GM21619 (cell line): ENCODE data around the gene RARG.
"Not testable (repeated sequence)": the region's sequence is repeated elsewhere in the genome, so short reads cannot be mapped to it uniquely, and the experiment has no call there.

Experiments
- ATAC-seq: cut with Tn5 transposase; IDR thresholded peaks from one replicate; pipeline ENCODE4 v1.9.1; 2021; ENCODE audit not compliant: unreplicated experiment

Gene RARG

DNA sequence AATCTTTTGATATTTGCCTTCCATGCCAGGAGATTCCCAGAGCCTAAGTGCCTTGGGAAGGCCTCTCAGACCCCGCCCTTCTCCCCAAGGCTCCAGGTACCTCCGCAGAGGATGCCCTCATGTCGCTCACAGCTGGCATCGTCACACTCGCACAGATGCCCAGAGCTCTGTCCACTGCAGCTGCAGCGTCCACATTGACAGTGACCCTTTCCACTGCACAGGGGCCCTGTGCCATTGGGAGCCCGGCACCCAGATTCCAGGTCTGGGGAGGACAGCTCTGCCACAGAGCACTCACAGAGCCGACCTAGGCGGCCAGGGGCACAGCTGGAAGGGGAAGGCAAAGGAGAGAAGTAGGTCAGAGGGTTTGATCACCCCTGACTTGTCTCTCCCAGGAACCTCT lies 39.0 kb downstream of the RARG start:
- ATAC-seq = no peak

GRCh38 chr12:53192531-53193021 lies 39.4 kb downstream of the RARG start:
- no peak for ATAC-seq

DNA sequence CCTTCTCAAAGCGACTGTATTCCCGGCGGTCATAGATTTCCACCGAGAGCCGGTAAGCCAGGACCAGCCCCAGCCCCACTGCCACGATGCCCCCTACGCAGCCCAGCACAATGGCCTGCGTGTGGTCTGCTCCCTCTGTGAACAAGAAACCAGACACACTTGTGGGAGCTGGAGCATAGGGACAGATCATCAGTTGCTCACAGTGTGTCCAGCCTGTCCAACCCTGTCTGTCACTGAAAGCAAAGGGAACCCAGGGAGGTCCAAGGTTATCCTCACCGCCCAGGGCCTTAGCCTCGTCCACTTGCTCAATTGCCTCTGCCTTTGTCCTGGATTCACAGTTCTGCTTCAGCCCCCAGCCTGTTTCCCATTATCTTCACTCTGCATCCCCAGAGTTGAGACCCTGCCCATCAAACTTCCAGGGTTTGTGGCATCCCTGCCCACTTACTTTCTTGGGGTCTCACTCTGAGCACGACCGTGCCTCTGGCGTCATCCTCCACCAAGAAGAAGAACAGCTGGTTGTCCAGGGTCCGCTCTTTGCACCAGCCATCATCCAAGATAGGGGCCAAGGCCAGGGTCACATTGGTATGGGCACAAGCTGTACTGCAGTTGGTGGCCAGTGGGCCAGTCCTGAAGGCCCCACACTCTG lies 40.0 kb downstream of the RARG start:
- ATAC-seq = no peak

- ATAC-seq = no peak
Observed at GRCh38 chr12:53191096-53191884, 40.7 kb downstream of the RARG start.

DNA sequence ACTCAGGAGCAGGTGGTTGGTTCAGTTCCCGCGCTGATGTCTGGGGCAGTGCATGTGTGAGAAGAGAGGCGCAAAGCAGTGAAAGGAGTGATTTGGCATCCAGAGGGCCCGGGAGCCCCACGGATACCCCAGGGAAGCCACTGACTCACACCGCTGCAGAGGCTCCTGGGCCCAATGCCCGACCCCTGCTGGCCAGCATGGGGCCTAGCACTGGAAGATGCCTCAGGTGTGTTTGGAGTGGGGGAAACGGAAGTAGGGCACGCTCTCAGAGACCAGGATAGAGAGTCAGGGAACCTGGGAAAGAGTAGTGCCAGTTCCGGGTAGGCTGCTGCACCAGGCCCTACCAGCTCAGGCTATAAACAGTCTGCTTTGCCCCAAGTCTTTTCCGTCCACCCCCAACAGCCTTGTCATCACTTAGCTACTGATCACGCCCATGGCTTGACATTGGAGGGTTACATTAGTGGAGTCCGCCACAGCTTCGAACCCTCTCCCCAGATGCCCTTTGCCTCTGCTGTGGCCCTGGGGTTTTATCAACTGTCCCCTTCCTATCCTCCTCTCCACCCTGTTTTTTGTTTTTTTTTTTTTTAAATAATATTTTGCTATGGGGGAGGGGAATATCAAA lies 41.8 kb downstream of the RARG start:
- no peak for ATAC-seq

GRCh38 chr12:53187145-53187899 lies 44.7 kb downstream of the RARG start:
- no peak for ATAC-seq

DNA sequence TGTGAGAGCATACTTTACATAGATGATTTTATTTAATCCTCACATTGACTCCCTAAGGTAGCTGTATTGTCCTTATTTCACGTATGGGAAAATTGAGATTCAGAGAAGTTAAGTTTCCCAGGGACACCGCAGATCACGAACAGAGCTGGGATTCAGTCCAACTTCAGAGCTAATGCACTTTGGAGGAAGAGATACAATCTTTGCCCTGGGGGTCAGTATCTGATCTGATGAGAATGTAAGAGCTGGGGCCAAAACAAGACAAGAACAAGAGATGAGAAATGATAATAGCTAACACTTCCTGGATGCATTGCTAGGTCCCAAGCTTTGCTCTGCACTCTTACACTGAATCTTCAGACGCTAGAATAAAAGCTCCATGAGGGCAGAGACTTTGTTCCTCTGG lies 45.3 kb downstream of the RARG start:
- no peak for ATAC-seq

DNA sequence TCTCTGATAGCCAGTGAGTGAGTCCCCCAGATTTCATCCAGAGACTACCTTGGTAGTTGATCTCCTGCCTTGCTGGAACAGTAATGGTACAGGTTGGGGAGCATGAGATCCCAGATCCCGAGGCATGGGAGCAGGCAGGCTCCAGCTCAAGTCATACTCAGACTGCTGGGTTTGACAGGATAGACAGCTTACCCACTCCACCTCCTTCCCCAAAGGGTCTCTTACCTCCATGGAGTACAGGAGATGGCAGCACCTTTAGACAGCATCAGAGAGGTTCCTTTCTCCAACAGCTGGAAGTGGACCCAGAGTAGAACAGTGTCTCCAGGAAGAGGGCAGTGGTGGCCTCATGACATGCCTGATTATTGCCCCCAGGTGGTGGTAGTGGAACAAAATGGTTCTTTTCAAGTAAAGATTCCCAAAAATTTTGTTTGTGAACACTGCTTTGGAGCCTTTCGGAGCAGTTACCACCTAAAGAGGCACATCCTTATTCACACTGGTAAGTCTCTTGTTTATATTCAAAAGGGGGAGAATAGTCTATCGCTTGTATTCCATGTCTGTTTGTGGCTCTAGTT lies 46.3 kb downstream of the RARG start:
- no peak for ATAC-seq

DNA sequence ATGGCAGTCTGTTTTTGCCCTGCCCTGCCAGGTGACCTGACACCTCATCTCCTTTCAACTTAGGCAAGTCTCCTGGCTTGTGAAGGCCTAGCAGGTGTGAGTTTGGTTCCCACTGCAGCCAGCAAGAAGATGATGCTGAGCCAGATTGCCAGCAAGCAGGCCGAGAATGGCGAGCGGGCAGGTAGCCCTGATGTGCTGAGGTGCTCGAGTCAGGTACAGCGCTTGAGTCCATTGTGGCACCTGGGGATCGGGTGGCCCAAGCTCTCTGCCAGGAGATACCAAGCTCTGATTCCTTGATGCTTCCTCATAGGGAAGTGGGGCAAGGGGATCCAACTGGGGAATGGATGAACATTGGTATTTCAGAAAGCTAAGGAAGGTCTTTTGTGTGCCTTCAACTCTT lies 47.2 kb downstream of the RARG start:
- no peak for ATAC-seq

DNA sequence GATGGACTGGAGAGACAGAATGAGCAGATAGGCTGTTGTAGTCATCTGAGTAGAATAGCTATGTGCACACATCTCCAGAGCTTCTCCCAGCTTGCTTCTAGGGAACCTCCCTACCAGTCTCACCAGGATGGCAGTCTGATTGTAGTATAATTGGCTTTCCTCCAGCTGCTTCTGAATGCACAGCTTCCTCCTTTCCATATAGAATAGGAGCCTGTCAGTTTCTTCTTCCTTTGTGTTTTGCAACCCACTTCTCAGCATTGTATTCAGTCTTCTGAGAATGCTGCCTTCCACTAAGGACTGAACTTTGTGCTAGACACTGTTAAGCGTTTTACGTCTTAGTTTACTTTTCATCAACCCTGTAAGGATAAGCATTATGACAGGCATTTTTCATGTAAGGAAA lies 49.1 kb downstream of the RARG start:
- no peak for ATAC-seq

DNA sequence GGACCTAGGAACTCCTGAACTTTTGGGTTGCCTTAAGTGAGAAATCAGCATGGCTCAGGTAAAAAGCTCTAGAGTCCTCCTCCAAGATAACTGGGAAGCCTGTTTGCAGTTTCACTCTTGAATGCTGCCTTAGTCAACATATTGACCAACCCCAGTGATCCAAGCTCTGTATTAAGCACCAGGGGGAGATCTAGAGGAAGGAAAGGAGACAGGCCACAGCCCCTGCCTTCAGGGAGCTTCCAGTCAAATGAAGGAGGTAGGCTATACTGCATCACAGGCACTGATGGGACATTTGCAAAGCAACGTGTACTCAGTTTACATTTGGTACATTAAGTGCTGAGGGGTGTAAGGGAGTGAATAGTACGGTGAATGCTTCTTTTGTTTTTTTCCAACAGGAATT lies 50.1 kb downstream of the RARG start:
- no peak for ATAC-seq

DNA sequence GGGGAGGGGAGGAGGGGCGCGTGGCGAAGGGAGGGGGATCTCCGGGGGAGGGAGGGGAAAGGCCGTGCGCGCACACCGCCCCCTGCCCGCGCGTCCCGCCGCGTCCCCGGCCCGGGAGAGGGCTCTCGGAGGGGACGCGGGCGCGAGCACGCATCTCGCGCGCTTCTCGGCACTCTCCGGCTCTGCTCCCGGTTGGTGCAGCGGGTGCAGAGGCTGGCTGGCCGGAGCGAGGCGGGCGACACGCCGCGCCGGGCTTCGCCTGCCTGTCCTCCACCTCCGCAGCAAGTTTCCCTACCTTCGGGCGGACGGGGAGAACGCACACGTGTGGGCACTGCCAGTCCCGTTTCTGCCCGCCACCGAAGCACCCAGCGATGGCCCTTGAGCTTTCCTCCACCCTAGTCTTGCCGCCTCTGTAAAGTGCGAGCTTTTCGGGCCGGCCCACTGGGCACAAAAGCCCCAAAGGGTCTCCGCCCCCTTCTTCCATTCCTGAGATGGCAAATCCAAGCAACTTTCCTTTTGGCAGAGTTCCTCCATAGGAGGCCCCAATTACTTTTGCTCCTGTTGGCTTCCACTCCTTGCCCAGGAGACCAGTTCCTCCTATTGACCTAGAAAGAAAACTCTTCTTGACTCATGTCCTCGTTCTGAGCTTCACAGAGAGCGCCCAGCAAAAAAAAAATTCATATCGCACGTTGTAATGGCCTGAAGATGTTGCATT lies 50.9 kb downstream of the RARG start:
- ATAC-seq = peak; percentile 45

- peak; percentile 89 for ATAC-seq
Observed at GRCh38 chr12:53180220-53180930, 51.6 kb downstream of the RARG start, which contains the start of the genes CSAD and ZNF740. TSS of gene CSAD (minus strand) at chr12:53180925. CDS start at chr12:53173470, 7,455 bp downstream. TSS of gene ZNF740 (plus strand) at chr12:53180722. CDS start at chr12:53181984, 1,262 bp downstream.

GRCh38 chr12:53179687-53180219 lies 52.3 kb downstream of the RARG start:
- ATAC-seq = peak; percentile 16

DNA sequence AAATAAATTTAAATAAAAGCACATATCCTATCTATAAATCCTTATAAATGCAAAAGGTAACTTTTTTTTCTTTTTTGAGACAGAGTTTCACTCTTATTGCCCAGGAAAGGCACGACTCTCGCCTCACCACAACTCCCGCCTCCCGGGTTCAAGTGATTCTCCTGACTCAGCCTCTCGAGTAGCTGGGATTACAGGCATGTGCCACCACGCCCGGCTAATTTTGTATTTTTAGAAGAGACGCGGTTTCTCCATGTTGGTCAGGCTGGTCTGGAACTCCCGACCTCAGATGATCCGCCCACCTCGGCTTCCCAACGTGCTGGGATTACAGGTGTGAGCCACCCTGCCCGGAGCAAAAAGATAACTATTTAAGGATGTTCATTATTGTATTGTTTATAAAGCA lies 53.2 kb downstream of the RARG start:
- ATAC-seq = not testable (repeated sequence)

DNA sequence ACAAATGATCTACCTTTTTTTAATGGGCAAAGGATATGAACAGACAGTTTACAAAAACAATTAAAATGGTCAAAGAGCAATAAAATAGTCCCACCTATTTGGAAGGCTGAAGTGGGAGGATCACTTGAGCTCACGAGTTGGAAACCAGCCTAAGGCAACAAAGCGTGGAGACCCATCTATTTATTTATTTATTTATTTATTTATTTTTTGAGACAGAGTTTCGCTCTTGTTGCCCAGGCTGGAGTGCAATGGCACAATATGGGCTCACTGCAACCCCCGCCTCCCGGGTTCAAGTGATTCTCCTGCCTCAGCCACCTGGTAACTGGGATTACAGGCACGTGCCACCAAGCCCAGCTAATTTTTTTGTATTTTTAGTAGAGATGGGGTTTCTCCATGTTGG lies 54.6 kb downstream of the RARG start:
- not testable (repeated sequence) for ATAC-seq

GRCh38 chr12:53176750-53177149 lies 55.3 kb downstream of the RARG start:
- ATAC-seq = no peak

DNA sequence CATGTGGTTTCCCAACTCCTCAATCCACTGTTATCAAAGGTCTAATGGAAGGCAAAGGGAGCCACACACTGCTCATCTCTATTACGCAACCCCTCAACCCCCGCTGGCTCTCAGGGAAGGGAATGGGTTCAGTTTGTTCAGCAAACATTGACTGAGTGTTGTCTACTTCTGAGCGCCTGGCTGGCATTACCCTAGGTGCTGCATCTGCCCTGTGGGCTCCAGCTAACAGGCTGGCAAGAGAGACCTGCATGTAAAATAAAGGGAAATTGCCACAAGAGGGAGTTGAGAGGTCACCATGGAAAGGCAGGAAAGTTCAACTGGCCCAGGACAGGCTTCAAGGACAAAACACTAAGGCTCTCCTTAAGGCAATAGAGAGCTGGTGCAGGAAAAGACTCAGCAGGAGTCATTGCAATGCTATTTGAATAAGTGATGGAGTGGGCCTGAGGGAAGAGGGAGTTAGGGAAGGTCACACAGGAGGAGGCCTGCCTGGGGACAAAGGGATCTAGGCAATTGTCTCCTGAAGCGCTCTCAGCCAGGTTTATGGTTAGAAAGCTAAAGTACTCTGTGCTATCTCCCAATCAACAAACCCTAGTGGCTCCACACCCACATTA lies 57.0 kb downstream of the RARG start:
- ATAC-seq = no peak
